DMS79 treated with DMSO at 0.1 percent for 48 hours (cell line): ENCODE data around the gene KDM4F.

Experiments
- DNase-seq: peaks from one replicate; lab custom pipeline; 2025; lab: John Stamatoyannopoulos, UW

The KDM4F gene

GRCh38 chr11:95065336-95065735, 16.1 kb downstream of the KDM4F start:
- DNase-seq, result peak; percentile 95

- peak; percentile 88 for DNase-seq
Measured at GRCh38 chr11:95066716-95067038, 17.5 kb downstream of the KDM4F start, which contains the start of gene SRSF8. Gene SRSF8 (plus strand): TSS chr11:95066919. CDS start chr11:95067227, 308 bp downstream.

GRCh38 chr11:95067039-95067840, 18.0 kb downstream of the KDM4F start:
- DNase-seq, result peak; percentile 68

DNA sequence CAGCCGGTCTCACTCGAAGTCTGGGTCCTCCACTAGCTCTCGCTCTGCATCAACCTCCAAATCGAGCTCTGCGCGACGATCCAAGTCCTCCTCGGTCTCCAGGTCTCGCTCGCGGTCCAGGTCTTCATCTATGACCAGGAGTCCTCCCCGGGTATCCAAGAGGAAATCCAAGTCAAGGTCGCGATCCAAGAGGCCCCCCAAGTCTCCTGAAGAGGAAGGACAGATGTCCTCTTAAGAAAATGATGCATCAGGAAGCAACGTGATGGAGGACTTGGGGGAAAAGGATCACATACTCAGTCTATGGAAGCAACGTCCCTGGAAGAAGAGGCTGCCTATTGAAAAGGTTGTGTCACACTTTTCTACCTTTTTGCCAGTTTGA, 18.6 kb downstream of the KDM4F start:
- DNase-seq, result peak; percentile 71

GRCh38 chr11:95068549-95068948, 19.3 kb downstream of the KDM4F start:
- DNase-seq, result peak; percentile 96

DNA sequence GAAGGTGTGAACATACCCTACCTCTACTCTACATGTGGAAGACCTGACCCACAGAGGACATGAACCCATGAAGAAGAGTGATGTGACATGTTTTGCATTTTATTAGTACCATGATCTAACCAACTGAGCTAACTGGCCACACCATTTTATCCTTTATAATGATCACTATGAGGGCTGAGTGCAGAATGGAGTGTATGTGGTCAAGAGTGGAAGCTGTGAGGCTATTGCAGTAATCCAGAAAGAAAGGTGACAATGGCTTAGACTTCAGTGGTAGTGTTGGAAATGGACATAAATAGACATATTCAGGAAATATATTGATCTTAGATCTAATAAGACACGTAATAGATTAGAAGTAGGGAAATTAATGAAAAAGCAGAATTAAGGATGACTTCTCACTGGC, 21.2 kb downstream of the KDM4F start:
- no peak for DNase-seq

GRCh38 chr11:95072948-95073347, 23.7 kb downstream of the KDM4F start:
- DNase-seq, result no peak

DNA sequence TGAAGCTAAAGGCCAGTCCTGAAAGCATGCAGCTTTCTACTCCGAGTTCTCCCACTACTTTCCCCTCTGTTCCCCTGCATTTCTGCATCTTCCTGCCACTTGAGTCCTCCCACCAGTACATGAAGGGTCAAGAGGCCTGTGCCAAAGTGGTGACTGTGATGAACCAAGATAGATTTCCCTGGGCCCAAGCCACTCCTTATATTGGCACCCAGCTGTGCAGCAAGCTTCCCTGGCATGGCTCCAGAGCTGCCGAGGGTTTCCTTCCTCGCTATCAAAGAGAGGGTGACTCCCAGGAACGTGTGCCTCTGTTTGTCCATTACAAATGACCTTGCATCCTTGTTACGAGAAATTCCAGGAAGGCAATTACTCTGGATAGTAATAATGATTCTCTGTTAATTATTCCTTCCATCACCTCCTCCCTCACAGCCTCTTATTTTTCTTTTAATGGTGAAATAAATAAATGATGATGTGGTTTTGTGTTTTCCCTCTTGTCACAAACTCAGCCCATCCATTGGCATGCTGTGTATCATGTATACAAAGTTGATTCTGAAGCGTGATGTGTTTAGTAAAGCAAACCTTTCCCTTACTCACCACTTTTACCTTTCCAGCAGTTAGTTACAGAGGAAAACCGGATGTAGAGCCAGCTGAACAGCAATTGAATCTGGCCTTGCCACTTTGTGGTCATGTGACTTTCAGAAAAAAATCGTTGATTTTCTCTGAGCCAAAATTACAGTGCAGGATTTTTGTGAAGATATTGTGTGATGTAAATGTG, 25.8 kb downstream of the KDM4F start:
- DNase-seq, result peak; percentile 91

DNA sequence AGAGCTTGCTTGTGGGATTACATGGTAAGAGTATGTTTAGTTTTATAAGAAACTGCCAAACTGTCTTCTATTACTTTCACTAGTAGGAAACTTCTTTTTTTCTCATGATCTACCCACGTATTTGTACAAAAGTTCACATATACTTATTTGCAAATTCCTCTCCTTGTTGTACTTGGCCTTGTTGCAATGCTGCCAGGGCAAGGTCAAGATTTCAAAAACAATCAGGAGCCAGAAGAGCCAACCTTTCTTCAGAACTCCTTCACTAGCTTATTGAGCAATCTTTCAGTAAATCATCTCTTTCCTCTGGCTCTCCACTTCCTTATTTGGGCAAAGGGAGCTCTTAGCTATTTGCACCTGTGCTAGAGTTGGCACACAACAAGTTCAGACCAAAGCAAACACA, 27.2 kb downstream of the KDM4F start:
- DNase-seq, result peak; percentile 97

DNA sequence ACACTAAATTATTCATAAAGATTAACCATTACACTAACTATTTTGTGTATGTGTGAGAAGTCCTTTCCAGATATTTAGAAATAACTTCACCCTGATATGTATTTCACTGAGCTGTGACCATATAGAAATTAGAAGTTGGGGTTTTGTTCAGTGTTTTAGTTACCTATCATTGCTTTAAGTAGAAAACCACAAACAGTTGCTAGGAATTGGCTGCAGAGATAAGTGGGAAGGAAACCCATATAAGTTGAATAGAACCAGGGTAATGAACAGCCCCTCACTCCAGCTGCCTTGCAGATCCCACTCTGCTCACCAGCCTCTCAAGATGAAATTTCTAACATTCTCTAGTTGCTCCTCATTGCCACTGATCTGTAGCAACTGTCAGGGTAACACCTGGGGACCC, 27.8 kb downstream of the KDM4F start:
- DNase-seq, result peak; percentile 87

DNA sequence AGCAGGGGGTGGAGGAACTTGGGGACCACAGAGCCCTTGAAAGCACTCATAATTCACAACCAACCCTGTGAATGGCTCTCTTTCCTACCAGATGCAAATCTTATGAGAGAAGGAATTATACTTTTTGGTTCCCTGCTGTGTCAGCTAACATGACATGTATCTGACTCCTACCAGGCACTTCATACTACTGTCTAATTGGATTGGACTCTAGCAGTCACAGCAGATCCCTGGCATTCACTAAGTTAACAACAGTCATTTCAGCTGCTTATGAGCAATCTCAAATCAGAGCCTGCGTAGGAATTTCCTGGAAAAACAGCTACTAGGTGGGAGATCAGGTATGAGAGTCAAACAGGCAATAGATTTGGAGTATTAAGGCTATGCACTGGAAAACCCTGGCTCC, 29.3 kb downstream of the KDM4F start:
- DNase-seq, result peak; percentile 88

DNA sequence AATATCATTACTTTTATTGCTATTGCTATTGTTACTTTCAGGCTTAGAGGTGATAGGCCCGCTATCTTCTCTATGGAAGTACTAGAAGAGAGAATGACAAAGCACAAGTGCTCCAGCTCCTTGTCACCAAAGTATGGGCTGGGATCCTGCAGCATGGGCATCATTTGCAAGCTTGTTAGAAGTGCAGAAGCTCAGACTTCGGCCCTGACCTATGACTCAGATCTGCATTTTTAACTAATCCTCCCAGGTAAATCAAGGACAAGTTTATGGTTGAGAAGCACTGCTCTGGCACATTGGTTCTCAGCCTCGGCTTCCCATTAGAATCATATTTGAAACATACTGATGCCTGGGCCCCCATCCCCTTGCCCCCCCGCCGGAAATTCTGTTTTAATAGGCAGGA, 31.8 kb downstream of the KDM4F start:
- DNase-seq, result no peak

- DNase-seq, result no peak
Measured at GRCh38 chr11:95081412-95081811, 32.2 kb downstream of the KDM4F start.

GRCh38 chr11:95082576-95083001, 33.4 kb downstream of the KDM4F start:
- no peak for DNase-seq

GRCh38 chr11:95084509-95084908, 35.3 kb downstream of the KDM4F start:
- DNase-seq, result no peak

DNA sequence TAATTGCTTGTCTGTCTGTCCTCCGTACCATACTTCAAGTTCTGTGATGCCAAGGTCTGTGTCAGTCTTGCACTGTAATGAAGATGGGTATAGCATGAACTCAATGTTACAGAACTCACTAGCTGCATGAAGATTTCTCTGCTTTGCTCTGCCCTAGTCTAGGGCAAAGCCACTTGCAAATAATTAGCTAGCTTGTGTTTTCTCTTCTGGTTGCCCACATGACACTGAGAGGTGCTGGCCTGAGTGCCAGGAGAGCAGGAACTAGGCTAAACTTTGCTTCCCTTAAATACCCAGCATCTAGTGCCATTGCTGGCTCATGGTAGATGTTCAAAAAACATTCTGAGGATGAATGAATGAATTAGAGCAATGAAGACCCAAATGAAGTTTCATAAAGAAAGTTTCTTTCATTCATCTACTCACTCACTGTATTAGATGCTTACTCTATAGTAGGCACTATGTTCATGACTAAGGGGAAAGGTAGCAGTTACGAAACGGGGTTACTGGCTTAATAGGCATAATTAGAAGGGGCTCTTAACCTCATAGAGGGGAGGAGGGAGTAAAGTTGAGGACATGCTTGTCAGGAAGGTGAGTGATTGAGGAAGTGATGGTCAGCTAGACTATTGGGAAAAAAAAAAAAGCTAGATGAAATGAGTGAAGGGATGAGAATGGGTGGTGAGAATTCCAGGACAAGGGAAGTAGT, 36.0 kb downstream of the KDM4F start:
- no peak for DNase-seq

DNA sequence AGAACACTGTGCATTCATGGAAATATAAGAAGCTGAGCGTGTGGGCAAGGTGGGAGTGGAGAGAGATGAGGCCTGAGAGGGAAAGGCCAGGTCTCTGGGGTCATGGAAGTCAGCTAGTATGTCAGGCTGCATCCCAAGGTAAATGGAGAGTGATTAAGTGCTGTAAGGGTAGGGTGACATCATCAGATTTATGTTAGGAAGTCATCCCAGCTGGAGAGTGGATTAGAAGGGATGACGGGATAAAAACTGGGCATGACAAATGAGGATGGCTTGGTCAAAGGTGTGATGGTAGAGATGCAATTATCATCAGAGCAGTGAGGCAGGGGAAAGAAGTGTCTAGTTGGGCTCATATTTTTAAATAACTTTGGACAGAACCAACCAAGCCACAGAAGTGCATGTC, 36.9 kb downstream of the KDM4F start:
- no peak for DNase-seq

DNA sequence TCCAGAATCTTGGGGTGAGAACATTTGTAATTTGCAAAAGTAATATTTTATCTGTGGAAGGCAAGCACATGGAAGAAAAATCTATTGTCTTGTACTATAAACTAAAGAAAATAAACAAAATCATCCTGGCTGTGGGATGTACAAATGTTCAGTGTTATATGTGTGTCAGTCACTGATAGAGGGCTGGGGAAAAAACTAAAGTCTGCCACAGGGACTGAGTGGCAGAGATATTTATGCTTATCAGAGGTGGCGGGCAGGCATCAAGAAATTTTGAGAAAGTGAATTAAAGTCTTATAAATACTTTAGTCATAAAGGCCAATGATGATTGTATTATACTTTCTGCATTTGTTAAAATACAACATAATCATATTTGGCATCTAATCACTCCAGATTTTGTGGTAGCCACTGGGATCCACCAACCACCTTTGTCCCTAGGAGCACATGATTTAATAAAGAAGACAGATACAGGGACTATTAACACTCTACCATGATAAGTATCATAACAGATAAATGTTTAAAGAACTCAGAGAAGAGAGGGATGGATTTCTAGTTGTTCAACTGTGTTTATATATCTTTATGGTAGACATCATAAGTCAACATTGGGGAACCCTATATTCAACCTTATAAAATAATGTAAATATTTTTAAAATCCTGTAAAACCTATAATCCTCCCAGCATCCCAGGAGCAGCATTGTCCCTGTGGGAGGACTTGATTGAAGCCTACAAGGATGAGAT, 37.8 kb downstream of the KDM4F start:
- no peak for DNase-seq

DNA sequence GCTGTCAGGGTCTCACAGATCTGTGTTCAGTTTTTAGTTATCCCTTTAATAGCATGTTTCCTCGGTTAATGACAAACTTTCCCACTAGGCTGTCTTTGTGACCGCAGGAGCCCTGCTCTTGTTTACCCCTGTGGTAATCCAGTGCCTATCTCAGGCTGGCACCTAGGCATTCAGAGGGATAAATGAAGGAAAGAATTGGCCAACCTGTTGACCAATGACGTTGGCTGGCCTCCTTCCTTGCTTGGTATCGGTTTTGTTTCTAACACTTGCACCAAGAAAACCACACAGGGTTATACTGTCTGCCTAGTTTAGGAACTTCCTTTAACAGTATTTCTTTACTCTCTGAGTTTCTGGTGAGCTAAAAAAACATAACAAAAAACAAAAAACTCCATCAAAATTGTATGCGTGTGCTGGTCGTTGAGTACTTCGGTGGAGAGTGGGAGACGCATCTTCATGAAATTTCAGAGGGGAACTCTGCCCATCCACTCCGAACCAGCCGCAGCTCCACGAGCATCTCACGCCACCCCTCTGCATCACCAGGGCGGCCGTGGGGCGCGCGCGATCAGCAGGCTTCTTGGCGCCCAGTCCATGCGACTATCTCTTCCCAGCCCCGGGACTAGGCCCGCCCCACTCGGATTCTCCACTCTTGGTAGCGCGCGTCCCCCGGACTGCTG, 39.9 kb downstream of the KDM4F start:
- no peak for DNase-seq

- peak; percentile 58 for DNase-seq
Measured at GRCh38 chr11:95089620-95090542, 40.7 kb downstream of the KDM4F start, which contains the start of gene ENDOD1. Gene ENDOD1 (plus strand): TSS chr11:95089846. CDS start chr11:95089928, 82 bp downstream.
